ENCODE results near the gene GIMAP1. TPM values are rescaled to one million over a fixed set of nuclear protein-coding genes. Genes with fewer than 3 reads are reported as not detected.

GIMAP1 gene
- total and polyA plus RNA-seq, 2 experiments from 2014 or later: 0.13 TPM; not detected in 1

DNA sequence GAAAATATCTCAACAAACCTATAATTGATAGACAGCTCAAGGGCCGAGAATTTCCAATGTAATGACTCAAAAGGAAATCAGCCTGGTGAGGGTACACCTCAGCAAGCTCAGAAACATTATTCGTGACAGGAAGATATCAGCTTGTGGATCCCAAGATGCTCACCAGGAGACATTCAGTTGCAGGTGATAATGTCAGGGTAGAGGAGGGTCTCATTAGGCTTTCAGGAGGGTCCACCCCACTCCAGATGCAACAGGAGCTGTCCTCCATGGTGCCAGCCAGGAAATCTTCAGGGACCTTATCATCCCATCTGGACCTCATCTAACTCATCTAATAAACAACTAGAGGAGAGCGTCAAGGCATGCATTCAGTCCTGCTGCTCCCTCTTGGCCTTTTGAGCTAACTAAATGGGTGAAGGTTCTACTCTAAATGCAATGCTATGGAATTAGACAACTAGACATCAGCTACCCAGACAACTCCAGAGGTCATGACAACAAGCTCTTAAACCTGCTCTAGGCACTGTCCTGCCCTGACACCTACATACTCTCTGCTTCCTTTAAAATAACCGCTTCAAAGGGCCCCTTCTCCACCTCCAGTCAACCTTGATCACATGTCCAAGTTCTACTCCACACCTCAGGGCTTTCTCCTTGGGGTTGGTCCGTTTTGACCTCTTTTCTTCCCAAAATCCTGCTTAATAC lies 16.5 kb downstream of the GIMAP1 start:
- Histone ChIP-seq H3K4me2 (no peak overlapping the region), H3K27ac (no peak overlapping the region)
- WGBS (ENCODE audit: low lambda C conversion rate, missing lambda C conversion rate): 54% methylated on average over 5 of the region's 5 CpGs

GRCh38 chr7:150733482-150734095 lies 17.2 kb downstream of the GIMAP1 start:
- H3K27ac ChIP-seq: no peak overlapping the region
- H4K20me1 ChIP-seq (ENCODE audit: insufficient read depth, poor library complexity, severe bottlenecking): no peaks in the 10 kb centered on the region
- no peak overlapping the region for H3K4me2 ChIP-seq
- H3K4me3 ChIP-seq: no peak overlapping the region
- H3K27me3 ChIP-seq: peaks cover 26% of the 10 kb centered on the region
- no peaks in the 10 kb centered on the region for H3K36me3 ChIP-seq (replicated peaks; ENCODE audit: insufficient read depth, low read depth)
- 76% methylated on average over 5 of the region's 5 CpGs for WGBS (ENCODE audit: low lambda C conversion rate, missing lambda C conversion rate)
- H3K79me2 ChIP-seq: no peaks in the 10 kb centered on the region
- DNase-seq (ENCODE audit: low spot score): no peak
- H3K4me1 ChIP-seq (ENCODE audit: insufficient read depth): no peaks in the 10 kb centered on the region
- H3K9me3 ChIP-seq (ENCODE audit: low read depth): no peaks in the 10 kb centered on the region
- TF ChIP-seq EZH2 (IDR thresholded peaks at IDR 0.05; ENCODE audit: borderline replicate concordance) (no peak), EZH2phosphoT487 (IDR thresholded peaks at IDR 0.05; ENCODE audit: low read depth, severe bottlenecking, unreplicated experiment) (no peak)
- TF ChIP-seq, protein P1, sequence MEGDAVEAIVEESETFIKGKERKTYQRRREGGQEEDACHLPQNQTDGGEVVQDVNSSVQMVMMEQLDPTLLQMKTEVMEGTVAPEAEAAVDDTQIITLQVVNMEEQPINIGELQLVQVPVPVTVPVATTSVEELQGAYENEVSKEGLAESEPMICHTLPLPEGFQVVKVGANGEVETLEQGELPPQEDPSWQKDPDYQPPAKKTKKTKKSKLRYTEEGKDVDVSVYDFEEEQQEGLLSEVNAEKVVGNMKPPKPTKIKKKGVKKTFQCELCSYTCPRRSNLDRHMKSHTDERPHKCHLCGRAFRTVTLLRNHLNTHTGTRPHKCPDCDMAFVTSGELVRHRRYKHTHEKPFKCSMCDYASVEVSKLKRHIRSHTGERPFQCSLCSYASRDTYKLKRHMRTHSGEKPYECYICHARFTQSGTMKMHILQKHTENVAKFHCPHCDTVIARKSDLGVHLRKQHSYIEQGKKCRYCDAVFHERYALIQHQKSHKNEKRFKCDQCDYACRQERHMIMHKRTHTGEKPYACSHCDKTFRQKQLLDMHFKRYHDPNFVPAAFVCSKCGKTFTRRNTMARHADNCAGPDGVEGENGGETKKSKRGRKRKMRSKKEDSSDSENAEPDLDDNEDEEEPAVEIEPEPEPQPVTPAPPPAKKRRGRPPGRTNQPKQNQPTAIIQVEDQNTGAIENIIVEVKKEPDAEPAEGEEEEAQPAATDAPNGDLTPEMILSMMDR (IDR thresholded peaks at IDR 0.05; ENCODE audit: poor library complexity): no peak
- no peaks in the 10 kb centered on the region for H3K9me2 ChIP-seq (replicated peaks; ENCODE audit: insufficient read depth)
- no peak overlapping the region for H2AFZ ChIP-seq

More for the DNA sequence above, 16.5 kb downstream of the GIMAP1 start:
- no peaks in the 10 kb centered on the region for H3K9me2 ChIP-seq (replicated peaks; ENCODE audit: insufficient read depth)
- no peak overlapping the region for H2AFZ ChIP-seq
- no peaks in the 10 kb centered on the region for H3K9me3 ChIP-seq (ENCODE audit: low read depth)
- no peaks in the 10 kb centered on the region for H3K79me2 ChIP-seq
- no peak for DNase-seq (ENCODE audit: low spot score)
- H3K4me3 ChIP-seq: no peak overlapping the region
- no peaks in the 10 kb centered on the region for H3K36me3 ChIP-seq (replicated peaks; ENCODE audit: insufficient read depth, low read depth)
- H3K27me3 ChIP-seq: peaks cover 22% of the 10 kb centered on the region
- no peaks in the 10 kb centered on the region for H4K20me1 ChIP-seq (ENCODE audit: insufficient read depth, poor library complexity, severe bottlenecking)
- no peaks in the 10 kb centered on the region for H3K4me1 ChIP-seq (ENCODE audit: insufficient read depth)
- TF ChIP-seq, protein P1 (IDR thresholded peaks at IDR 0.05; ENCODE audit: poor library complexity): no peak
- TF ChIP-seq EZH2 (IDR thresholded peaks at IDR 0.05; ENCODE audit: borderline replicate concordance) (no peak), EZH2phosphoT487 (IDR thresholded peaks at IDR 0.05; ENCODE audit: low read depth, severe bottlenecking, unreplicated experiment) (no peak)

DNA sequence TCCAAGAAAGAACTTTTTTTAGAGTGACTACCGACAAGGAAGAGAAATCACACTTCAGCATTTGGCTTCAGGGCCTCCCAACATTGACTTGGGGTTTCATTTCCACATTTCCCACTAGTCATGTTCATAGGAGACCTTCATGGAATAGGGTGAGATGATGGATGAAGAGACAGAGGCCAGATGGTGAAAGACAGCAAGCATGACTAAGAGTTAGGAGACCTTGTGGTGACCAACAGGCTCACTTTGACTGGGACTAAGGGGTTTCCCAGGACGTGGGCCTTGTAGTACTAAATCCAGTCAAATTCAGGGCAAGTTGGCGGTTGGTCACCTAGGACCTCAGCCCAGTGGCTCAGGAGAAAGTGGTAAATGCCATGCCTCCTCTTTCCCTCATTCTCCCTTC lies 17.8 kb downstream of the GIMAP1 start:
- Histone ChIP-seq H3K27ac (no peak overlapping the region), H4K20me1 (ENCODE audit: insufficient read depth, poor library complexity, severe bottlenecking) (no peaks in the 10 kb centered on the region), H3K4me1 (ENCODE audit: insufficient read depth) (no peaks in the 10 kb centered on the region), H3K9me3 (ENCODE audit: low read depth) (no peaks in the 10 kb centered on the region), H3K9me2 (replicated peaks; ENCODE audit: insufficient read depth) (no peaks in the 10 kb centered on the region), H3K27me3 (peaks cover 29% of the 10 kb centered on the region), H3K4me3 (no peak overlapping the region), H2AFZ (no peak overlapping the region), H3K79me2 (no peaks in the 10 kb centered on the region), H3K4me2 (no peak overlapping the region), H3K36me3 (replicated peaks; ENCODE audit: insufficient read depth, low read depth) (no peaks in the 10 kb centered on the region)
- 66% methylated on average over 3 of the region's 3 CpGs for WGBS (ENCODE audit: low lambda C conversion rate, missing lambda C conversion rate)
- no peak for DNase-seq (ENCODE audit: low spot score)
- TF ChIP-seq EZH2phosphoT487 (IDR thresholded peaks at IDR 0.05; ENCODE audit: low read depth, severe bottlenecking, unreplicated experiment) (no peak), EZH2 (IDR thresholded peaks at IDR 0.05; ENCODE audit: borderline replicate concordance) (no peak)
- TF ChIP-seq, protein P1 (IDR thresholded peaks at IDR 0.05; ENCODE audit: poor library complexity): no peak
